Left cardiac atrium (tissue), 4 donors: ENCODE measurements around the gene CILP. TPM values are rescaled to one million over a fixed set of nuclear protein-coding genes. Genes with fewer than 3 reads are reported as not detected.
"Not testable (repeated sequence)": the region's sequence is repeated elsewhere in the genome, so short reads cannot be mapped to it uniquely, and the experiment has no call there.

ENCODE experiments used
- ATAC-seq, 2 donors: fragments of 200-7000 bp; cut with Tn5 transposase; one replicate each; pipeline ENCODE4 v1.9.1; 2020; ENCODE audit warnings: mild to moderate bottlenecking in 2 of 2, moderate library complexity in 2 of 2
- DNase-seq: peaks from one replicate; pipeline ENCODE4 v3.0.0-alpha.2; 2020
- intact Hi-C, 2 donors: fragments of 100-400 bp; cut with DNase I; formaldehyde crosslinking; loops; one replicate each; pipeline versions ENCODE4 v1.14.1 to v1.15.1; 2022 to 2023
- total RNA-seq, 2 donors: library from RNA; stranded (reverse); fragmentation: NEBNext Ultra II Directional; extraction: Animal tissue kit (Norgen Biotek cat#: 25700); gene quantifications; one replicate each; pipeline ENCODE4 v1.2.1, GENCODE V29; 2021
- donor health status: DM: no; HTN: yes; CAD: no.
- donor health status: DM: no; HTN: yes; CAD: no; lungs with severe emphysema.
- donor health status: DM: yes; HTN: yes; CAD: no.
- donor health status: Dilated cardiomyopathy.

The CILP gene
- total RNA-seq, 2 donors from 2014 or later = 8.2 to 31.1 TPM

DNA sequence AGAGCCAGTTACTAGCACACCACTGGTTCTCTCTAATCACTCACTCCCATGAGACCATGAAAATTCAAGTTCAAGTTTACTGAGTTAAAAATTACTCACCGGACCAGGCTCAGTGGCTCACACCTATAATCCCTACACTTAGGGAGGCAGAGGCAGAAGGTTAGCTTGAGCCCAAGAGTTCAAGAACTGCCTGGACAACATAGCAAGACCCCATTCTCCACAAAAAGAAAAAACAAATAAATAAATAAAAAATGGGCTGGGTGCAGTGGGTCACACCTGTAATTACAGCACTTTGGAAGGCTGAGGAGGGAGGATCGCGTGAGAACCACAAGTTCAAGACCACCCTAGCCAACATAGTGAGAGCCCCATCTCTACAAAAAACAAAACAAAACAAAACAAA is 21.2 kb upstream of the CILP start:
- intact Hi-C loops = no loop called here
- ATAC-seq = no peak
- DNase-seq = no peak

DNA sequence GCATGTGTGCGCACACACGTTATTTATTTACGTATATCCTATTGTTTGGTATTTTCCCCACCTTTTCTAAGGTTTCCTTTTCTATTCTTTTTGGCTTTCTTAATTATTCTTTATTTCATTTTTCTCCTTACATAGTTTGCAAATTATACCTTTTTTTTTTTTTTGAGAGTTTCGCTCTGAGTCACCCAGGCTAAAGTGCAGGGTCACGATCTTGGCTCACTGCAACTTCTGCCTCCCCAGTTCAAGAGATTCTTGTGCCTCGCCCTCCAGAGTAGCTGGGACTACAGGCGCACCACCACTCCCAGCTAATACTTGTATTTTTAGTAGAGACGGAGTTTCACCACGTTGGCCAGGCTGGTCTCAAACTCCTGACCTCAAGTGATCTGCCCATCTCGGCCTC is 20.0 kb upstream of the CILP start:
- DNase-seq (no peak), ATAC-seq (no peak)
- intact Hi-C loops = no loop called here

DNA sequence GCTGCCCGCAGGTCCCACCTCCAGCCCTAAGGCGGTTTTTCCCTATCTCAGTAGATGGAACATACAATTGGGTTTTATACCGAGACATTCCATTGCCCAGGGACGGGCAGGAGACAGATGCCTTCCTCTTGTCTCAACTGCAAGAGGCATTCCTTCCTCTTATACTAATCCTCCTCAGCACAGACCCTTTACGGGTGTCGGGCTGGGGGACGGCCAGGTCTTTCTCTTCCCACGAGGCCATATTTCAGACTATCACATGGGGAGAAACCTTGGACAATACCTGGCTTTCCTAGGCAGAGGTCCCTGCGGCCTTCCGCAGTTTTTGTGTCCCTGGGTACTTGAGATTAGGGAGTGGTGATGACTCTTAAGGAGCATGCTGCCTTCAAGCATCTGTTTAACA is 15.6 kb upstream of the CILP start:
- ATAC-seq, intact Hi-C loops: not testable (repeated sequence)

DNA sequence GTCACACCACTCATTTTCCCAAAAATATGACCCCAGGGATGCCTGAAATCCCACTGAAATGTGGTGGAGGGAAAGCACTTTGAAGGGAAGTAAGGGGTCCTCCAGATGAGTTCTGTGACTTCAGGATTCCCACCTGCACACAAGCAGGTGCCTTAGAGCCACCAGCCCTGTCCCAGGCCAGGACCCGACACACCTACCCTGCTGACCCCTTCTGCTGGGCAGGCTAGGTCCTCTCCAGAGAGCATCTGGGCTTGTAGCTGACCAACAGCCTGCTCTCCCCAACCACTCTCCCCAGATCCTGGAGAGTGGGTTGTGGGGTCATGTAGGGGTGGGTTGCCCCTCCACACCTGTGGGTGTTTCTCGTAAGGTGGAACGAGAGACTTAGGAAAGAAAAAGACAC is 14.9 kb upstream of the CILP start:
- intact Hi-C loops = no loop called here
- DNase-seq = no peak
- ATAC-seq = no peak

More for the DNA sequence above, 15.6 kb upstream of the CILP start:
- not testable (repeated sequence) for DNase-seq

DNA sequence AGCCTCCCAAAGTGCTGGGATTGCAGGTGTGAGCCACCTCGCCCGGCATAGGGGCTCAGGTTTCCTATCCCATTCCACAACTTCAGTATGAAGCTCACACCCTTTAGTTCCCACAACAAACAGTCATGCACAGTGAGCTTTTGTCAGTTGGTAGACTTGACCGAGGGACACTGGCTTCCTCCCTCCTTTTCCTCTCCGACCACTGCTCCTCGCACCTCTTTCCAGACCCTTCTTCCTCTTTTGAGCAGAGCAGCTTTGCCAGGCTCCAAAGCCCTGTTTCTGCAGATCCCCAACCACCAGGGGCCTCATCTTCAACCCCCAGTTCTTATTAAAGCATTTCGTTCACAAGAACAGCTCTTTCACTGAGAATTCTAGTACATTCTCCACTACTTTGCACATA is 12.7 kb upstream of the CILP start:
- DNase-seq (no peak), ATAC-seq (no peak)
- intact Hi-C loops = no loop called here

DNA sequence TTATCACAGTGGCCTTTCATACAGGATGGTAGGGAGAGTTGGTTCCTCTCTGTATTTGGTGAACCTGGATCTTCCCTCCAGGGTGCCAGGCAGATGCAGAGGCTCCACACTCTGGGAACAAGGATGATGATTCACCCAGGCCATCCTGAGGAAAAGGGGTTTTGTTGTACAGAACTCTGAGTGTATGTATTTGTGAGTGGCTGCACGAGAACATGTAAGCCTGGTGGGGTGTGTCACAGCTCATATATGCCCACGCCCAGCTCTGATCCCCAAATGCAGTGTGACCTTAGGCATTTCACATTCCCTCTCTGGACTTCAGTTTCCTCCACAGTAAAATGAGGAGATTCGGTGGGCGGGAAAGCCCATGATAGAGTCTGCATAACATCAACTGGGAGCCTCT is 11.6 kb upstream of the CILP start:
- intact Hi-C loops = no loop called here
- DNase-seq (no peak), ATAC-seq (no peak)

DNA sequence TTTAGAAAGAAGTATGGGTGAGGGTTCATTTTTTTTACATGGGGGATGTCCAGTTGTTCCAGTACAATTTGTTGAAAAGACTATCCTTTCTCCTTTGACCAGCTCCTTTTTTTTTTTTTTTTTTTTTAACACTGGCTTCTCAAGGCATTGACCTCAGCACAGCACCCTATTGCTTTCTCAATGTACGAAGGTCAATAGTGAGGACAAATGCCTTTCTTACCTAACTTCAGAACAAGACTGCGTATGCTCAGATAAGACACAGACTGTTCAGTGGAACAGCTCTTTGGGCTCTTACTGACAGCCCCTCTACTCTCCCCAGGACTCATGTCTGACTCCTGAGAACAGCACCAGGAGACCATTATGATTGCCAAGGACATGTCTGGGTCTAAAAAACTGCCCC is 10.4 kb upstream of the CILP start:
- ATAC-seq (no peak), DNase-seq (no peak)
- intact Hi-C loops = no loop called here

DNA sequence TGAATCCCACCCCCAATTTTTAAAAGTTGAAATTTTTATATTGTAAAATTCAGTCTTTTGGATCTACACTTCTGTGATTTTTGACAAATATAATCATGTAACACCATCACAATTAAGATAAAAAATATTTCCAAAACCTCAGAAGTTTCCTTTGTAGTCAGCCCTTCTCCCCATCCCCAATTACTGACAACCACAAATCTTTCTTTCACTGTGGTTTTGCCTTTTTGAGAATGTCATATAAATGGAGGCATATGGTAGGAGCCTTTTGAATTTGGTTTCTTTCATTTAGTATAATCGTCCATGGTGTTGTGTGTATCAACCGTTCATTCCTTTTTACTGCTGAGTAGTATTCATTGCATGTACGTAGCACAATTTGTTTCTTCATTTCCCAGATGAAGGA is 7.9 kb upstream of the CILP start:
- no peak for DNase-seq
- intact Hi-C loops = no loop called here
- ATAC-seq = no peak

DNA sequence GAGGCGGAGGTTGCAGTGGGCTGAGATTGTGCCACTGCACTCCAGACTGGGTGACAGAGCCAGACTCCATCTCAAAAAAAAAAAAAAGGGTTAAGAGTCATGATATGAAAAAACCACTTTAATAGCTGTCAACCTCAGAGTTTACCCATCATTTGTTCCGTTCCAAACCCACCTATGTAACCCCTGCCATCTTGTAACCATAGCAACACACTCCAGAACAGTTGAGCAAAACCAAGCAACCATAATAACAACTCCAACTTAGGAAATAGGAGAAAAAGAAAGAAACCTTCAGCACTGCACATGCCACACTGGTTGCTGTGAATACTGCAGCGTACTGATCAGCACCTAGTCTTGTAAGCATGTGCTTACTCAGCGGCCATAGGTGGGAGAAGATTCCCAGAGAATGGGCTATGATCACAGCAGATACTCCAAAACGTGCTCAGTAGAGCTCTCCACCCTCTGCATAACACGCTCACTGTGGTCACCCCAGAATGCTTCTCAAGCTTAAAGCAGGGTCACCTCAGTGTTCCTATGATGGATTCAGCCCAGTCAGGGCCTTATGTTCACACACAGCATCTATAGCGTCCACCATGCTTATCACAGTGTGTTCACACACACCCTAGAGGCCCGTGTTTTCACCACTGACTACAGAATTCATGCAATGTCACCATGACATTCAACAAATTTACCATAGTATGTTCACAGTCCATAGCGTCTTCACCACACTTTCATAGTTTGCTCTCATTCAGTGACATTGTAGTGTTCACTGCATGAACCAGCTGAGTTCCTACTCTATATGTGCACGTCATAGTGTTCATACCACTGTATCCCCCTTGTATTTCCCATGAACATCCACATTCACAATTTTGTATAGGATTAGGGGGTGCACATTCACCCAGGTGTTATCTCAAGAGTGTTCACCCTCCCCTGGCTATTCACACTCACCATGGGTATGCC is 6.5 kb upstream of the CILP start:
- intact Hi-C loops = no loop called here
- DNase-seq (no peak), ATAC-seq (no peak)

DNA sequence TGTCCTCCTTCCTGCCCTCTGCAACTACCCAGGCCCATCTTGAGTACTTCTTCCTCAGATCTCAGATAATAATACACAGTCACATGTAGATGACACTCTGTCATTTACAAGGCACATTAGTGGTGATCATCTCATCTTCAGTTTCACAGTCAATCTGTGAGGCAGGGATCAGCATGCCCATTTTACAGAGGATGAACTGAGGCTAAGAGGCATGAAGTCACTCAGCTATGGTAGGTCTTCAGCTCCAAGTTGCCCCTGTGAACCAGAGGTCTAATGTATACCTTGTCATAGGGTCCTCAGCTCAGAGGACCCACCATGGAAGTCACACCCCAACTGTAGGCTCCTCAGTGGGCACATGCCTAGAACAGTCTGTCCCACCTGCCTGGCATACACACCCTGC is 4.2 kb upstream of the CILP start:
- no peak for DNase-seq
- intact Hi-C loops = no loop called here
- ATAC-seq = no peak

DNA sequence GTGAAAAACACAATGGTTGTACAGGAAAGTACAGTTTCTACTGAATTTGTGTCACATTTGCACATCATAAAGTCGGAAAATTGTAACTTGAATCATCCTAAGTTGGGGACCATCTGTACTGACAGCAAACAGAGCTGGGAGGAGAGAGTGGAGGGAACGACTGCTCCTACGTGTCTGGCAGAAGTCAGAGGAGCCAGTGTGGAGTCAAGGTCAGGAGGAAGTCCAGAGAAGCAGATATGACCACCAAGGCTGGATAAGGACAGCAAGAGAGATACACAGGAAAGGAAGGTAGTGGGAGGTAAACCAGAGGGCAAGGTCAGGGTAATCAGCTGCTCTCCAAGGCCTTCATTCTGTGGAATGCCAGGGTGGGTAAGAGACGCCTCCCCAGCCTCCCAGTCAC is 2.7 kb upstream of the CILP start:
- DNase-seq (no peak), ATAC-seq (no peak)
- intact Hi-C loops = no loop called here

DNA sequence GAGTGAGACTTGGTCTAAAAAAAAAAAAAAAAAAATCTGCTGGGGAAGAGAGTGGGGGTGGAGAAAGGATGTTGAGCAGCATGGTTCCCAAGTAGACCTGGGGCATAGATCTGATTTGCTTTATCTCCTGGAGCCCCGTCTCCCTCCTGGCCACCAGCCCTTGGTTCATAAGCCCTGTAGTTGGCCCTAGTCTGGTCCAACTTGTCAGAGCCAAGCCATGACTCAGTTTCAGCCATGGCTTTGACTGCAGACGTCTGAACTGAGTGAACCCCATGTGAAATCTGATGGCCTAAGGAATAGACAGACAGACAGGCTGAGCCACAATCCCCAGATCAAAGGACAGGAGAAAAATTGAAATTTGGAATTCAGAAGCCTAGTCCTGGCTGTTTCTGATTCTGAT is 2.0 kb upstream of the CILP start:
- DNase-seq (peak; percentile 52), ATAC-seq (peak in 1 of 2 donors; percentile 65)
- intact Hi-C loops = no loop called here

DNA sequence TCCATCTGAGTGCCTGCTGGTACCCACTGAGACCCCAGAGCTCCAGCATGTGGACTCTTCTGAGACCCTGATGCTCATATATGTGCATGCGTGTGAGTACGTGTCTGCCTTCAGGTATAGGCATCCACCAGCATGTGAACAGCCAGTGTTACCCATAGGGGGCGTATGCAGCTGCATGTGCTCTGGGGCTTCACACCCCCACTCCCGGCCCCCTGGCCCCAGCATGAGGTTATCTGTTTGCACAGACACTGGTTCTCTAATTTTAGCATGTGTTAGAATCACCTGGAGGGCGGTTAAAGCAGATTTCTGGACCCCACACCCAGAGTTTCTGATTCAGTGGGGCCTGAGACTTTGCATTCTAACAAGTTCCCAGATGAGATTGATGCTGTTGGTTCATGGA is 824 bp upstream of the CILP start:
- intact Hi-C loops = no loop called here
- ATAC-seq = no peak
- no peak for DNase-seq

DNA sequence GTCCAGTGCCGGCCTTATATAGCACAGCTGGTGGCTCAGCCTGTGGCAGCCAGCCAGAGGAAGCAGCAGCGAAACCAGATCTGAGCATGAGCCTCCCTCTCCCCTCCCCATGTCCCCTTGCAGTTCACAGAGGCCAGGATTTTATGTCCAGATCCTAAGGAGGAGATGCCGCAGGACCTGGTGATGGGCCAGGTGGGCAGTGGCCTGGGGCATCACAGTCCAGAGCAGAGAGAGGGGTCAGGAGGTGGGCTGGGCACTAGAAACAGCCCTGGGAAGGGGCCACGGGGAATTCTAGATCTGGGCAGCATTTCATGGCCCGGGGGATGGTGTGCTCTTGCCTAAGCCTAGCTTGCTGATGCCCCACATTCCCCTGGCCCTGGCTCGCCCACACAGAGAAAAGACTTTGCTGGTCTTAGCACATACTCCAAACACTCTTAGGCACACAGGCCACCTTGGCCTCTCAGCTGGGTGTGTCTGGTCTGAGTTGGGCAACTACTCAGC is 259 bp upstream of the CILP start:
- peak; percentile 62 to 63 for ATAC-seq

DNA sequence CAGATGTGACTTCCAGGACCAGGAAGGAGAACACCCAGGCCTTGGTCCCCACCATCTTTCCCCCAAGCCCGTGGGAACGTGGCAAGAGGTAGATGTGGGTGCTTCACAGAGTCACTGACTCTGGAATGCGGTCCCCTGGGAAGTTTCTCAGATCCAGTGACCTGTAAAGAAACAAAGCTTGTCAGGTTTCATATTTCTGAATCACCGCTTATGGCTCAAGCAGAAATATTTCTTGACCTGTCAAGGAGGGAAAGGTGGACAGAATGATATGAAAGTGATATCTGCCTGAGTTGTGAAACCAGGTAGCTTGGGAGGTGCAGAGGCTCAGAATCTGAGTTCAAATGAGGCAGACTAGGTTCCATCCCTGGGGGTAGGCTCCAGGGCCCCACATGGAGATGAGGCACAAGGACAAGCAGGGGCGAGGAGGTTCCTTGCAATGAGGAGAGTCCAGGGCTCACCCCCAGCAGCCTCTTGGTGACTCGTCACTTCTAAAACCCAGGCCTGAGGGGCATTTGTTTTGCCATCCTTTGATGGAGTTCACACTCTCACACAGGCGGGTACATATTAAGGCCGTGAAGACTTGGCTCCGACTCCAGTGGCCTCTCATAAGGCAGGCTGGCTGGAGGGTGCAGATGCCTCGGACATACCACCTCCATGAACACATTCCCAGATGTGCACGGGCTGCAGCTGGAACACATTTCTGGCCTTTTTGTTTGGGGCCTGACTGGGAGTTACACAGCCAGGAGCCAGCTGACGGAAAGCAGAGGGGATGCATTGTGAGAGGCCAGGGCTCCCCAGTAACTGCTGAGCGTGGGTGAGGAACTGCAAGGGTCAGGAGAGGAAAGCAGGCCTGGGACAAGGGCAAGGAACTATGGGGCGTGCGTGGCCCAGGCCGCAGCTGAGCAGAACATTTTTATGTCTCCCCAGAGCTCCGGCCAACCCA is 1.3 kb downstream of the CILP start:
- ATAC-seq (peak; percentile 13 to 55), DNase-seq (no peak)
- intact Hi-C loops = no loop called here

More for the DNA sequence above, 259 bp upstream of the CILP start:
- intact Hi-C loops = no loop called here
- DNase-seq = peak; percentile 47

DNA sequence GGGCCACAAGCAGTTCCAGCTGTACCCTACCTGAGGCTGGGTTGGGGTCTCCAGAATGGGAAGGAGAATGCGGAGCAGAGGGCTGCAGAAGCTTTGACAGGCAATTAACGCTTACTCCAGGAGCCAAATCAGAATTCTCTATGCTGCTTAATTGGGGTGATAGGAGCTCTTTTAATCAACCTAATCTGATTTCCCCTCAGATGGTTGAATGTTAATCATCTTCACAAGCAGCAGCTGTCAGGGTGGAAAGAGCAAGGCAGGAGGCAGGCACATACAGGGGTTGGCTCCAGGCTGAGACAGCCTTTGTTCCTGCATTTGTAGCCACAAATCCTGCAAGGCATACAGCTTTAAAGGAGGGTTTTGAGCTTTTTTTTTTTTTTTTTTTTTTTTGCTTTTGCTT is 2.6 kb downstream of the CILP start:
- no peak for ATAC-seq
- intact Hi-C loops = no loop called here
- no peak for DNase-seq

DNA sequence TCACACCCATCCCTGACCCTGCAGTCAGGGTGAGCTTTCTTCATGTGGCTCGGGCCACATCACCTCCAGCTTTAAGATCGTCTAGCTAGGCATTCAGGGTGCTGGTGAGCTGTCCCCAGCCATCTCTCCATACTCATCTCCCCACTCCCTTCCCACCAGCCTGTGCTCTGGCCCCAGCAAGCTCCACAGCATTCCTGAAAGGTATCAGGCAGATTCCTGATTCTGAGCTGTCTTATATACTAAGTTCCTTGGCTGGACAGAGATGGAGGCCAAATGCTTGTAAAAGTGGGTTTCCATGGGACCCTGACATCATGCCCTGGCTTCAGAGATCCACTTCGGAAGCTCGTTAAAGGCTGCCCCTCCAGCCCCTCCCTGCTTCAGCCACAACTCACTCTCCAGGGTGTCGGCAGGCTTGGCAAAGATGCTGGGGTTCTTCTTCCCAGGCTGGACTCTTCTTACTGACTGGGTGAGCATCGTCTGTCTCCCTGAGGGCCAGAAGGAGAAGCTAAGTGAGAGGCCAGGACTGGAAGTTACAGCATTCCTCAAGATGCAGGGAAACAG is 3.9 kb downstream of the CILP start:
- DNase-seq (no peak), ATAC-seq (no peak)
- intact Hi-C loops = no loop called here

DNA sequence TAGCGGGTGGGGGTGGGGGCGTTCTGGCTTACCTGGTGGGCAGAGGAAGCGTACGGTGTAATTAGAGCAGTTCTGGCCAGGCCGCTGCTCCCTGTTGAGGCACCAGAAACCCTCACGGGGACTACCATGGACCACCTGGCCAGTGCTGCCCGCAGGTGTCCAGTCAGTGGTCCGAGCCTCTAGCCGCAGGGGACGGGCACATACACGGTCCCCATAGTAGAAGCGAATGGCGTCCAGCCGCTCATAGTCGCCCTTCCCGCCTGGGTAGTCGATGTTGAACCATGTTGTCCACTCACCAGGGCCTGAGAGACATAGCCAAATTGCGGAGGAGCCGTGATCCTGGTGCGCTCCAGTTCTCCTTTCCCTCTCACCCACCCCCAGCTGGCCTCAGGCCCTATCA is 4.5 kb downstream of the CILP start:
- intact Hi-C loops = no loop called here
- ATAC-seq (no peak), DNase-seq (no peak)

DNA sequence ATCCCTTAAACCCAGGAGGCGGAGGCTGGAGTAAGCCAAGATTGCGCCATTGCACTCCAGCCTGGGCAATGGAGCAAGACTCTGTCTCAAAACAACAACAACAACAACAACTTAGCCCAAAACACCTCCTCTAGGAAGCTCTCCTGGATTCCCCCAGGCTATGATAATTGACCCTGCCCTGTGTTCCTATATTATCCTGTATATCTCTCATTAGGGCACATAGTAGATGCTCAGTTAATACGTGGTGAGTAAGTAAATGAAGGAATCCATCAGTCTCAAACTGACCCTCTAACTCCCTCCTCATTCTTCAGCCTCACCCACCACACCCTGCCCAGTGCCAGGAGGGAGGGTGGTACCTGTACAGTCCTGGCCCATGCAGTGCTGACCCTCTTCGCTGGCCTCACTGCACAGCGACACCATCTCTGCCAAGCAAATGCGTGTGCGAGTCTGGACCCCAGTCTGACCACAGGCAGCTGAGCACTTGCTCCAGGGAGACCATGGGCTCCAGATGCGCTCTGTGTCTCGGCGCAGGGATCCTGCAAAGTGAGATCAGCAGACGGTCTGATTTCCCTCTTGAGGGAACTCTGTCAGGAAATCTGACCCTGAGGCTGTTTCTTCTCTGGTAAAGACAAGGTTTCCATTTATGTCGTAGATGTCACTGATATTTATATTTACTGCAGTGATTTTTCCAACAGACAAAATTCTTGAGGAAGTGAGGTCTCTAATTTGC is 6.2 kb downstream of the CILP start:
- no peak for ATAC-seq
- no peak for DNase-seq
- intact Hi-C loops = no loop called here
